ENCODE data around the gene PROSER3. TPM values are rescaled to one million over a fixed set of nuclear protein-coding genes. Genes with fewer than 3 reads are reported as not detected.

The PROSER3 gene
- total and polyA plus RNA-seq, 2 of the 13 experiments (the other 11 are each of a cell fraction or from before 2014, with no cell fraction given) = 5.1 to 5.7 TPM

GRCh38 chr19:35716801-35717664, 40.9 kb upstream of the PROSER3 start (continued):
- TF ChIP-seq, protein P1, sequence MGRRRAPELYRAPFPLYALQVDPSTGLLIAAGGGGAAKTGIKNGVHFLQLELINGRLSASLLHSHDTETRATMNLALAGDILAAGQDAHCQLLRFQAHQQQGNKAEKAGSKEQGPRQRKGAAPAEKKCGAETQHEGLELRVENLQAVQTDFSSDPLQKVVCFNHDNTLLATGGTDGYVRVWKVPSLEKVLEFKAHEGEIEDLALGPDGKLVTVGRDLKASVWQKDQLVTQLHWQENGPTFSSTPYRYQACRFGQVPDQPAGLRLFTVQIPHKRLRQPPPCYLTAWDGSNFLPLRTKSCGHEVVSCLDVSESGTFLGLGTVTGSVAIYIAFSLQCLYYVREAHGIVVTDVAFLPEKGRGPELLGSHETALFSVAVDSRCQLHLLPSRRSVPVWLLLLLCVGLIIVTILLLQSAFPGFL (CRISPR knock-in tag; IDR thresholded peaks at IDR 0.05) = 0 out of 2 replicates have a peak, but pooled peaks have one; percentile 16
- no peak for TF ChIP-seq REST (IDR thresholded peaks at IDR 0.05; ENCODE audit: borderline replicate concordance in 1 of 2, low read depth in 1 of 2, low read length in 2 of 2)
- no peak for TF ChIP-seq ZNF382 (CRISPR knock-in tag; IDR thresholded peaks at IDR 0.05; ENCODE audit: borderline replicate concordance)
- peak; percentile 67; the same call in 1 of the 2 replicates for TF ChIP-seq ZNF160 (CRISPR knock-in tag; IDR thresholded peaks at IDR 0.05)
- no peak for TF ChIP-seq HNRNPK (IDR thresholded peaks at IDR 0.05; ENCODE audit: low read depth, low read length, poor library complexity, severe bottlenecking)
- TF ChIP-seq KAT7 (CRISPR knock-in tag; IDR thresholded peaks at IDR 0.05; ENCODE audit: borderline replicate concordance) = 0 out of 2 replicates have a peak, but pooled peaks have one; percentile 50
- TF ChIP-seq ZKSCAN5 (CRISPR knock-in tag; IDR thresholded peaks at IDR 0.05) = peak; percentile 53; the same call in 1 of the 2 replicates
- no peak for TF ChIP-seq PCBP1 (IDR thresholded peaks at IDR 0.05; ENCODE audit: borderline replicate concordance, low read depth, low read length)
- 0 out of 2 replicates have a peak, but pooled peaks have one; percentile 68 for TF ChIP-seq CHCHD3 (CRISPR knock-in tag; IDR thresholded peaks at IDR 0.05)
- no peak for TF ChIP-seq NR3C1 (CRISPR knock-in tag; IDR thresholded peaks at IDR 0.05)
- TF ChIP-seq, protein P2, sequence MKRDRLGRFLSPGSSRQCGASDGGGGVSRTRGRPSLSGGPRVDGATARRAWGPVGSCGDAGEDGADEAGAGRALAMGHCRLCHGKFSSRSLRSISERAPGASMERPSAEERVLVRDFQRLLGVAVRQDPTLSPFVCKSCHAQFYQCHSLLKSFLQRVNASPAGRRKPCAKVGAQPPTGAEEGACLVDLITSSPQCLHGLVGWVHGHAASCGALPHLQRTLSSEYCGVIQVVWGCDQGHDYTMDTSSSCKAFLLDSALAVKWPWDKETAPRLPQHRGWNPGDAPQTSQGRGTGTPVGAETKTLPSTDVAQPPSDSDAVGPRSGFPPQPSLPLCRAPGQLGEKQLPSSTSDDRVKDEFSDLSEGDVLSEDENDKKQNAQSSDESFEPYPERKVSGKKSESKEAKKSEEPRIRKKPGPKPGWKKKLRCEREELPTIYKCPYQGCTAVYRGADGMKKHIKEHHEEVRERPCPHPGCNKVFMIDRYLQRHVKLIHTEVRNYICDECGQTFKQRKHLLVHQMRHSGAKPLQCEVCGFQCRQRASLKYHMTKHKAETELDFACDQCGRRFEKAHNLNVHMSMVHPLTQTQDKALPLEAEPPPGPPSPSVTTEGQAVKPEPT (CRISPR knock-in tag; IDR thresholded peaks at IDR 0.05; ENCODE audit: low read depth) = peak; percentile 41; the same call in 1 of the 2 replicates
- TF ChIP-seq FOXM1 (CRISPR knock-in tag; IDR thresholded peaks at IDR 0.05) = no peak
- TF ChIP-seq ZNF564 (CRISPR knock-in tag; IDR thresholded peaks at IDR 0.05) = peak; percentile 72; the same call in 1 of the 2 replicates
- TF ChIP-seq ZNF784 (CRISPR knock-in tag; IDR thresholded peaks at IDR 0.05; ENCODE audit: borderline replicate concordance) = no peak
- TF ChIP-seq ZNF563 (CRISPR knock-in tag; IDR thresholded peaks at IDR 0.05) = 0 out of 2 replicates have a peak, but pooled peaks have one; percentile 83
- peak; percentile 21 for TF ChIP-seq SKI (IDR thresholded peaks at IDR 0.05; ENCODE audit: partially characterized antibody)
- no peak for TF ChIP-seq ZNF567 (CRISPR knock-in tag; IDR thresholded peaks at IDR 0.05; ENCODE audit: borderline replicate concordance)
- TF ChIP-seq ZNF543 (CRISPR knock-in tag; IDR thresholded peaks at IDR 0.05) = peak; percentile 84
- no peak for TF ChIP-seq ZNF773 (CRISPR knock-in tag; IDR thresholded peaks at IDR 0.05; ENCODE audit: borderline replicate concordance)
- TF ChIP-seq ZNF33B (CRISPR knock-in tag; IDR thresholded peaks at IDR 0.05) = no peak
- no peak for TF ChIP-seq ZFP36 (IDR thresholded peaks at IDR 0.05; ENCODE audit: borderline replicate concordance, low read depth, low read length, partially characterized antibody)

Data from HepG2 (cell line).